T-helper 1 cell treated with Interleukin-12 subunit alpha and Interleukin-12 subunit beta and Interleukin-4 antibody, amounts not matched to agents 30 μg/mL and 1 μg/mL, for 36 hours (primary cell): ENCODE data around the gene F3.
"Not testable (repeated sequence)": the region's sequence is repeated elsewhere in the genome, so short reads cannot be mapped to it uniquely, and the experiment has no call there.

ENCODE experiments used
- H3K27ac Mint-ChIP-seq: one replicate; pipeline ENCODE4 v1.8.0; 2021; ENCODE audit warnings: mild to moderate bottlenecking, mixed read lengths
- H3K27me3 Mint-ChIP-seq: one replicate; pipeline ENCODE4 v1.8.0; 2021; ENCODE audit warnings: low read depth, mixed read lengths
- H3K36me3 Mint-ChIP-seq: one replicate; pipeline ENCODE4 v1.8.0; 2021; ENCODE audit warnings: low read depth, mixed read lengths
- H3K4me1 Mint-ChIP-seq: one replicate; pipeline ENCODE4 v1.8.0; 2021; ENCODE audit warnings: low read depth, mixed read lengths
- H3K4me3 Mint-ChIP-seq: one replicate; pipeline ENCODE4 v1.8.0; 2021; ENCODE audit warnings: mild to moderate bottlenecking, moderate library complexity, mixed read lengths
- H3K9me3 Mint-ChIP-seq: one replicate; pipeline ENCODE4 v1.8.0; 2021; ENCODE audit warnings: mixed read lengths

The F3 gene

DNA sequence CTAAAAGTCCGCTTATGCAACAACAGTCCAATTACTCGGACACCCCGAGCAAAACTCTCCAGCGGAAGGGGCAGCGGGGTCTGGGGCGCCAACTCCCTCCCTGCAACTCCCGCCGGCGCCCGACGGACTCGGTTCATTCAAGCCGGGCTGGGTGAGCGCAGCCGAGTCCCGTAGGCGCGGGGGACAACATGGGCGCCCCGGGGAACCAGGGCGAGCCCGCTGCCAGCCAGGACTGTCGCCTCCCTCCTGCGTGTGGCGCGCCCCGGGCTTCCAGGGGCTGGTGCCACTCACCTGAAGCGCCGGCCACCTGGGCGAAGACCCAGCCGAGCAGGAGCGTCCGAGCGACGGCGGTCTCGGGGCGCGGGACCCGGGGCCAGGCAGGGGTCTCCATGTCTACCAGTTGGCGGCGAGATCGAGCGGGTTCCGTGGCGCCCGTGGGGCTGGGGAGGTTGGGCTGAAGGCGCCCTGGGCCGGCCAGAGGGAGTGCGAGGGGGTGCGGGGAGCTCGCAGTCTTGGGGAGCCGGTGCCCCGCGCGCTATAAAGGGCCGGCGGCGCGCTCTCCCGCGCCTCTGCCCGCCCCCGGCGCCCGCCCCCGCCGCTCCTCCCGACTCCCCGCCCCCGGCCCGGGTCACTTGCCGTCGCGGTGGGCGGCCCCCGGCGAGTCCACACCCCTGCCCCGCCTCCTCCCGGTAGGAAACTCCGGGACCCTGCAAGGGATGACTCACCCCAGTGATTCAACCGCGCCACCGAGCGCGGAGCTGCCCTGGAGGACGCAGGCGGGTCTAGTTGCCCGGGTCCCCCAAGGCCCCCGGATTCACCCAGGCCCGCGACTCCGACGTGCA, at the start of gene F3:
F3 (minus strand) TSS at position 514 of the 842 bp plus-strand sequence; CDS start at position 391, 123 bp downstream.
- Mint-ChIP-seq H3K4me3 (peak within 1 kb of the TSS; percentile 83), H3K36me3 (no peaks in the 10 kb centered on the region), H3K9me3 (no peaks in the 10 kb centered on the region), H3K4me1 (peaks cover 12% of the 10 kb centered on the region), H3K27ac (peak within 1 kb of the TSS; percentile 45), H3K27me3 (peaks cover 74% of the 10 kb centered on the region)

DNA sequence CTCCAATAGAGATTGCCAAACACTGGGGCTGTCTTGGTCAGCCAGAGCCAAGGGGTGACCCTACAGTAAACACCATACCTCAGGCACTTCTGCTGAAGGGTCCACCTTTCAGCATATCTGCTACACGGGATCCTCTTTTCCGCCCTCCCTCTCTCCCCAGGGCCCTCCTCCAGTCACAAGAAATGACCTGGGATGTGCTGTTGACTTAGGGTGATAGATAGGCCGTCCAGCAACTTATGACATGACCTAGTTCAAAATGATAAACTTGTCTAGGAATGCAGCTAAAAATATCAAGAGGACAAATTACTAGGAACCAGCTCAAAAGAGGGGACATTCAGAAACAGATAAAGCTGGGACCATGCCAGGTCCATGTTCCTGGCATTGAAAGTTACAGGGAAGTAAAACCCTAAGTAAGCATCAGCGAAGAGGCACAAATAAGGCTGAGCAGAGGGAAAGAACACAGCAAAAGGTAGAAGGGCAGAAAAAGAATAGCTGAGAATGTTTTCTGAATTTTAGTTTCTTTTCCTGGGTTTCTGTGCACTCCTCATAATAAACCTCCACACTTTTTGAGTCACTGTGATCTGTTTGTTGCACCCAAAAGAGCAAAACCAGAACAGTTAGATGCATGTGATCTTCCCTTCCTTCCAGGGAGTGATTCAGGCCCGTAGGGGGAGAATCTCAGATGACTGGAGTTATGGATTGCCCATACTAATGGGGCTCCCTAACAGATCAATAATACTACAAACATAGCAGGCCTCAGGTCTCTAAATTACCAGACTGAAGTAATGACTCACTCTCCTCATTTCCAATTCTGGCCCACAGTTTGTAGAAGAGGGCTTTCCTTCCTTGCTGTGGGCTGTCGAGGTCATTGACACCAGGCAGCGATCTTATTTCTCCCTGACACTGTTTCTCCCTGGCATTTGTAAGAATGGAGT, 48.9 kb upstream of the F3 start:
- Mint-ChIP-seq H3K4me1 (no peaks in the 10 kb centered on the region), H3K36me3 (no peaks in the 10 kb centered on the region), H3K4me3 (no peak overlapping the region), H3K27me3 (peaks cover 21% of the 10 kb centered on the region), H3K27ac (no peak overlapping the region), H3K9me3 (no peaks in the 10 kb centered on the region)

DNA sequence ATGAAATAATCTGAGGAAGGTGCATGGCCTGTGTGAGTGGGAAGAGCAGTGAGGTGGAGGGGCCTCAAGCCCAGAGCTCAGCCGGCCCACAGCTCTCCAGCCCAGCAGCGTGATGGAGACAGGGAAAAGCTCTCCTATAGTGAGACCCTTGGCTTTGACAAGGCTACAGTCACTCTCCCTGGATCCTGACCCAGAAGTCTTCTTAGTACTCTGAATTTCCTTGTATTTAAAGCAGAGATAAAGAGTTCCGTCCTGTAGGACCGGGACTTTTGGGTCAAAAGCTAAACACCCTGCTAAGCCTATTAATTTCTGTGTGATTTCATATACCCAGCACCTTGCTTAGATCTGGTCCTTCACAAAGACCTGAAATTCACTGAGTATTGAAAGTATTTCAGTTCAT, 48.2 kb upstream of the F3 start:
- no peak overlapping the region for H3K4me3 Mint-ChIP-seq
- peaks cover 21% of the 10 kb centered on the region for H3K27me3 Mint-ChIP-seq
- H3K36me3 Mint-ChIP-seq = no peaks in the 10 kb centered on the region
- H3K9me3 Mint-ChIP-seq = no peaks in the 10 kb centered on the region
- H3K27ac Mint-ChIP-seq = no peak overlapping the region
- no peaks in the 10 kb centered on the region for H3K4me1 Mint-ChIP-seq

DNA sequence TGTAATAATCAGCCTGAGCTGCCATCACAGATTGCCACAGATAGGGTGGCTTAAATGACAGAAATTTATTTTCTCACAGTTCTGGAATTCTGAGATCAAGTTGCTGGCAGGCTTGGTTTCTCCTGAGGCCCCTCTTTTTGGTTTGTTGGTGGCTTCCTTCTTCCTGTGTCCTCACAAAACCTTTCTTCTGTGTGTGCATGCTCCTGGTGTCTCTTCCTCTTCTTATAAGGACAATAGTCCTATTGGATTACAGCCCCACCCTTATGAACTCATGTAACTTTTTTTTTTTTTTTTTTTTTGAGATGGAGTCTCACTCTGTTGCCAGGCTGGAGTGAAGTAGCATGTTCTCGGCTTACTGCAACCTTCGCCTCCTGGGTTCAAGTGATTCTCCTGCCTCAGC, 41.0 kb upstream of the F3 start:
- Mint-ChIP-seq H3K4me1 (no peaks in the 10 kb centered on the region), H3K4me3 (no peak overlapping the region), H3K27ac (no peak overlapping the region), H3K9me3 (peaks cover 3% of the 10 kb centered on the region), H3K36me3 (no peaks in the 10 kb centered on the region), H3K27me3 (peaks cover 30% of the 10 kb centered on the region)

DNA sequence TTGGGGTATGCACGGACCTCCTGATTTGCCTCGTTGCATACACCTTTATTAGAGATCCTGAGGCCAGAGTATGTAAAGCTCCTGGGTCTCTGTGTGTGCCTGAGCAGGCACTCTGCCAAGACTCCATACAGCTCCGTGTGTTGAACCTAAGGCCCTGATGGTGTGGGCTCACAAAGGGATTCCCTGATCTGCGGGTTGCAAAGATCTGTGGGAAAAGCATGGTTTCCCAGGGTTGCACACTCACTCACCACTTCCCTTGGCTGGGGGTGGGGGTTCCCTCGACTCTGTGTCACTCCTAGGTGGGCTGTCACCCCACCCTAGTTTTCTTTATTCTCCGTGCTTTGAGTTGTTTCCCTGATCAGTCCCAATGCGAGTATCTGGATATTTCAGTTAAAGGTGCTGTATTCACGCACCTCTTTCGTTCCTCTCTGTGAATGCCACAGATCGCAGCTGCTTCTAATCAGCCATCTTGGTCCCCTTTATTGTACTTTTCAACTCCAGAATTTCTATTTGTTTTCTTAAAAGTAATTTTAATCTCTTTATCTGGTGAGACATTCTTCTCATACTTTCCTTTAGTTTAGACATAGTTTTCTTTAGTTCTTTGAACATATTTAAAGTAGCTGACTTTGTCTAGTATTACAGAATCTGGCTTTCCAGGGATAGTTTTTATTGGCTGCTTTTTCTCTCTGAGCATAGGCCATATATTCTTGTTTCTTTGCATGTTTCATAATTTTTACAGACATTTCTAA, 39.0 kb upstream of the F3 start:
- Mint-ChIP-seq H3K4me1 (no peaks in the 10 kb centered on the region), H3K9me3 (peaks cover 7% of the 10 kb centered on the region), H3K27ac (no peak overlapping the region), H3K27me3 (peaks cover 15% of the 10 kb centered on the region), H3K36me3 (no peaks in the 10 kb centered on the region), H3K4me3 (no peak overlapping the region)

DNA sequence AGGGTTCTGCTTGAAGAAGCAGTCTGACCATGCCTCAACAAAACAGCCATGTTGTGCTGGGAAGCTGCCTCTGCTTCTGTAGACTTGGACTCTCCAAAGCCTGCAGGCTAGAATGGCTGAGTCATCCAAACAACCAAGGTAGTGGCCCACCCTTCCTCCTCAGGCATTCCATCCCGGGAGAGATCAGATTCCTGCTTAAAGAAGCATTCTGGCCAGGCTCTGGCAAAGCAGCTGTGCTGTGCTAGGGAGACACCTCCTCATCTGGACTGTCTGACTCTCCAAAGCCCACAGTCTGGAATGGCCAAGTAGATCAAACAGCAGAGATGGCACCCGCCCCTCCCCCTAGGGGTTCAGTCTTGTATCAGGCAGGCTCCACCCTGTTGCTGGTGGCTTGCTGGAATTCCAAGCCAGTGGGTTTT, 38.3 kb upstream of the F3 start:
- H3K27ac Mint-ChIP-seq = no peak overlapping the region
- no peaks in the 10 kb centered on the region for H3K36me3 Mint-ChIP-seq
- no peaks in the 10 kb centered on the region for H3K4me1 Mint-ChIP-seq
- peaks cover 7% of the 10 kb centered on the region for H3K9me3 Mint-ChIP-seq
- H3K27me3 Mint-ChIP-seq = peaks cover 15% of the 10 kb centered on the region
- no peak overlapping the region for H3K4me3 Mint-ChIP-seq

DNA sequence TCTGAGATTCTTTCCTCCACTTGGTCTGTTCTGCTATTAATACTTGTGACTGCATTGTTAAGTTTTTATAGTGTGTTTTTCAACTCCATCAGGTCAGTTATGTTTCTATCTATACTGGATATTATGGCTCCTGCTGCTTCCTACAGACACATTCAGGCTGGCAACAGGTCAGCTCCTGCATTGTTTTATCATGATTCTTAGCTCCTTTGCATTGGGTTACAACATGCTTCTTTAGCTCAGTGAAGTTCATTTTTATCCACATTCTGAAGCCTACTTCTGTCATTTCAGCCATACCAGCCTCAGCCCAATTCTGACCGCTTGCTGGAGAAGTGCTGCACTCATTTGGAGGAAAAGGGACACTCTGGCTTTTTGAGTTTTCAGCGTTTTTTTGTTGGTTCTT, 37.3 kb upstream of the F3 start:
- Mint-ChIP-seq H3K36me3 (no peaks in the 10 kb centered on the region), H3K9me3 (peaks cover 7% of the 10 kb centered on the region), H3K27me3 (peaks cover 7% of the 10 kb centered on the region), H3K4me3 (no peak overlapping the region), H3K27ac (no peak overlapping the region), H3K4me1 (no peaks in the 10 kb centered on the region)

DNA sequence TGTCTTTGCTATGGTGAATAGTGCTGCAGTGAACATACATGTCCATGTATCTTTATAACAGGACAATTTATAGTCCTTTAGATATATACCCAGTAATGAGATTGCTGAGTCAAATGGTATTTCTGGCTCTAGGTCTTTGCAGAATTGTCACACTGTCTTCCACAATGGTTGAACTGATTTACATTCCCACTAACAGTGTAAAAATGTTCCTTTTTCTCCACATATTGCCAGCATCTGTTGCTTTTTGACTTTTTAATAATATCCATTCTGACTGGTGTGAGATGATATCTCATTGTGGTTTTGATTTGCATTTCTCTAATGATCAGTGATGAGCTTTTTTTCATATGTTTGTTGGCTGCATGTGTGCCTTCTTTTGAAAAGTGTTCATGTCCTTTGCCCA, 32.4 kb upstream of the F3 start:
- H3K27me3 Mint-ChIP-seq, H3K27ac Mint-ChIP-seq, H3K4me1 Mint-ChIP-seq, H3K4me3 Mint-ChIP-seq, H3K36me3 Mint-ChIP-seq: not testable (repeated sequence)
- H3K9me3 Mint-ChIP-seq = peaks cover 11% of the 10 kb centered on the region

DNA sequence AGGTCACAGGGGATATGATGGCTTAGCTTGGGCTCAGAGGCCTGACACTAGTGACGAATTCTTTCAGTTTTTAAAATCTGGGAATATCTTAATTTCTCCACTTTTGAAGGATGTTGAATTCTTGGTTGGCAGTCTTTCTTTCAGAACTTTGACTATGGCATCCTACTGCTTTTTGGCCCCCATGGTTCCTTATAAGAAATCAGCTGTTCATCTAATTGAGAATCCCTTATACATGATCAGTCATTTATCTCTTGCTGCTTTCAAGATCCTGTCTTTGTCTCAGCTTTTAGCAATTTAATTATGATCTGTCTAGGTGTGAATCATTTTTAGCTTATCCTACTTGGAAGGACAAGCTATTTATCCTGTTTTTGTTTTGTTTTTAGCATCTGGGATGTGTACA, 31.2 kb upstream of the F3 start:
- Mint-ChIP-seq H3K9me3 (peaks cover 9% of the 10 kb centered on the region), H3K27ac (no peak overlapping the region), H3K4me3 (no peak overlapping the region), H3K4me1 (no peaks in the 10 kb centered on the region), H3K27me3 (no peaks in the 10 kb centered on the region), H3K36me3 (no peaks in the 10 kb centered on the region)

DNA sequence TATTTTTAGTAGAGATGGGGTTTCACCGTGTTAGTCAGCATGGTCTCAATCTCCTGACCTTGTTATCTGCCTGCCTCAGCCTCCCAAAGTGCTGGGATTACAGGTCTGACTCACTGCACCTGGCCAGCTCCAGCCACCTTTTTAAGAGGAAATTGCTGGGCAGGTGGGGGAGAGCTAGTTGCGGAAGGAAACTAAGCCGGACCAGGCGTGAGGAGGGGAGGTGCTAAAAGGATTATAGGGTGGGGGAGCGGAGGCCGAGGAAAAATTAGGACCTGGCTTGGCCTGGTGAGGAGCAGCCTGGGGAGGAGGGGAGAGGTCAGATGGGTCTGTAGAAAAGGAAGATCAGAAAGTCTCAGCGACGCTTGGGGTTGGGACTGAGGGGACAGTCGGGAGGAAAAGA, 29.4 kb upstream of the F3 start:
- H3K4me3 Mint-ChIP-seq, H3K4me1 Mint-ChIP-seq, H3K27me3 Mint-ChIP-seq, H3K9me3 Mint-ChIP-seq, H3K27ac Mint-ChIP-seq, H3K36me3 Mint-ChIP-seq: not testable (repeated sequence)

DNA sequence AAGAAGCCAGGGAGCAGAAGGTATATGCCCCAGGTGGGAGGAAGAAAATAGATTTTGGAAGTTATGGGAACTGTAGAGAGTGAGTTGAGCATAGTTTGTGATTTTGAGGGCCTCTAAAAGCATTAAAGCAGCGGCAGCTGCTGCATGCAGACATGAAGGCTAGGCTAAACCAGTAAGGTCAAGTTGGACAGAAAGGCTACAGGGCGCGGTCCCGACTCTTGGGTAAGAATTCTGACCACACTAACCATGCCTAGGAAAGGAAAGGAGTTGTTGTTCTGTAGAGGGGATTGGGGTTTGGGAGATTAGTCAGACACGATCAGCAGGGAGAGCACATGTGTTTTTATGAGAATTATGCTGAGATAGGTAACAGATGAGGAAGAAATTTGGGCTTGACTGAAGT, 27.2 kb upstream of the F3 start:
- H3K27me3 Mint-ChIP-seq, H3K4me1 Mint-ChIP-seq, H3K27ac Mint-ChIP-seq, H3K9me3 Mint-ChIP-seq, H3K4me3 Mint-ChIP-seq, H3K36me3 Mint-ChIP-seq: not testable (repeated sequence)

DNA sequence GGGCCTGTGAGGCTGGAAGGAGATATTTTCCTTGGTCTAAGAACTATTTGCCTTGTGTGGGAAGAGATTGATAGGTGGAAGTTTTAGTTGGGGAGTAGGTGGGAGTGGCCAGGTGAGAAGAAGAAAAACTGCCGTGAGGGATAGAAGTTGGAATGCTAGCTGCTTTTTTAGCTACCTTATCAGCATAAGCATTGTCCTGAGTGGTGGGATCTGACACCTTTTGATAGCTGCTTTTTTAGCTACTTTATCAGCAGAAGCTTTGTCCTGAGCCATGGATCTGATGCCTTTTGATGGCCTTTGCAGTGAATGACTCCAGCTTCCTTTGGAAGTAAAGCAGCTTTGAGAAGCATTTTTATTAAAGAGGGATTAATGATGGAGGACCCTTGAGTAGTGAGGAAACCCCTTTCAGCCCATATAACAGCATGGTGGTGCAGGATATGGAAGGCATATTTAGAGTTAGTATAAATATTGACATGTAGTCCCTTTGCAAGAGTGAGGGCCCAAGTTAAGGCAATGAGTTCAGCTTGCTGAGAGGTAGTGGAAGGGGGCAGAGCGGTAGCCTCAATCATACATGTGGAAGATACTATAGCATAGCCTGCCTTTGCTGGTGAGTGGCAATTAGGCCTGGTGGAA, 26.5 kb upstream of the F3 start:
- not testable (repeated sequence) for H3K27me3 Mint-ChIP-seq, H3K36me3 Mint-ChIP-seq, H3K9me3 Mint-ChIP-seq, H3K4me3 Mint-ChIP-seq, H3K27ac Mint-ChIP-seq, H3K4me1 Mint-ChIP-seq

DNA sequence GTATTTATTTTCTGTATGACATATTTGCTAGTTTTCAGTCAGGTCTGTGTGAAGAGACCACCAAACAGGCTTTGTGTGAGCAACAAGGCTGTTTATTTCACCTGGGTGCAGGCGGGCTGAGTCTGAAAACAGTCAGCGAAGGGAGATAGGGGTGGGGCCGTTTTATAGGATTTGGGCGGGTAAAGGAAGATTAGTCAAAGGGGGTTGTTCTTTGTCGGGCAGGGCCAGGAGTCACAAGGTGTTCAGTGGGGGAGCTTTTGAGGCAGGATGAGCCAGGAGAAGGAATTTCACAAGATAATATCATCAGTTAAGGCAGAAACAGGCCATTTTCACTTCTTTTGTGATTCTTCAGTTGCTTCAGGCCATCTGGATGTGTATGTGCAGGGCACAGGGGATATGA, 24.9 kb upstream of the F3 start:
- not testable (repeated sequence) for H3K4me1 Mint-ChIP-seq, H3K36me3 Mint-ChIP-seq, H3K27ac Mint-ChIP-seq, H3K9me3 Mint-ChIP-seq, H3K27me3 Mint-ChIP-seq, H3K4me3 Mint-ChIP-seq

DNA sequence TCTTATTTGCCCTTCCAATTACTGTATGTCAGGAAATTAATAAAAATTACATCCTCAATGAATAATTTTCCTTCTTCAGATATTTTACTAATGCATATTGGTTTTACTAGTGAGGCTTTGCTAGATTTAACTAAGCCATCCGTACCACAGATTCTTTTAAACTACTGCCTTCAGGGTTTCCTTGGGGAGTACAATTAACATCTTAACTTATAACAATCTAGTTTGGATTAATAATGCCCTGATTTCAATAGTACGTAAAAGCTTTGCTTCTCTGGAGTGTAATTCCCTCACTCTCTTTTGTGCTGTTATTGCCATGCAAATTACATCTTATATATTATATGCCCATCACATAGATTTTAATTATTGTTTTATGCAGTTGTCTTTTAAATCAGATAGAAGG, 24.3 kb upstream of the F3 start:
- Mint-ChIP-seq H3K27ac (no peak overlapping the region), H3K9me3 (peaks cover 4% of the 10 kb centered on the region), H3K4me3 (no peak overlapping the region), H3K36me3 (no peaks in the 10 kb centered on the region), H3K4me1 (no peaks in the 10 kb centered on the region), H3K27me3 (peaks cover 5% of the 10 kb centered on the region)
